ENCODE measurements around the gene KLF7.

Gene KLF7

GRCh38 chr2:207067473-207067872, 98.3 kb downstream of the KLF7 start:
- Mint-ChIP-seq H3K36me3 (ENCODE audit: low read depth) (no peaks in the 10 kb centered on the region), H3K27me3 (no peaks in the 10 kb centered on the region), H3K4me1 (ENCODE audit: low read depth) (peaks cover 16% of the 10 kb centered on the region), H3K9me3 (no peaks in the 10 kb centered on the region), H3K27ac (no peak overlapping the region), H3K4me3 (no peak overlapping the region)

DNA sequence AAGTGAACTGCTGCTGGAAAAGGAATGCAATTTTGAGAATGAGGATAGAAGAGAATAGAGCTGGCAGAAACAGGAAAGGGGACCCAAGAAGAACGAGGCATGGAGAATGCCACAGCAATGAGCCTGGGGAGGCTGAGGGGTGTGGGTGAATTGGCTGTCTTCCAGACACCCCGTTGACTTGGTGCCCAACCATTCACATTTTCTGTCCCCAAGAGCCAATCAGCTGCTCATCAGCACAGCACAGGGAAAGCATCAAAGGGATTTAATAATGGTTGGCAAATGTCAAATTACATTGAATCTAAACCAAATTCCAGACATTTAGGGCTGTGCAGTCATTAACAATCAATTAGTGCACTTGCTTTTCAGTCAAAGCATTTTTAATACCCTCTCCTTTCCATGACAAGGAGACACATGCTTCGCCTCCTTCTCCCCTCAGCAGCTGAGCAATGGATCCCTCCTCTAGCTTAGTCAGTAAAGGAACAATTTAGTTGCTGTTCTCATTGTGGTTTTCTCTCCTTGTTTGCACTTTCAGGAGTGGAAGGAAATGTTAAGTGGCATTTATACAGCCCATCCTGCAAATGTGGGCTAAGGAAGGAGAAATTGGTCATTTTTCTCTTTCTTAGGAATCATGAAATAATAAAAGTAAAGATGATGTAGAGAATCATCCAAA, 98.8 kb downstream of the KLF7 start:
- Mint-ChIP-seq H3K4me1 (ENCODE audit: low read depth) (peaks cover 12% of the 10 kb centered on the region), H3K36me3 (ENCODE audit: low read depth) (no peaks in the 10 kb centered on the region), H3K9me3 (no peaks in the 10 kb centered on the region), H3K27me3 (no peaks in the 10 kb centered on the region), H3K4me3 (no peak overlapping the region), H3K27ac (no peak overlapping the region)

- no peaks in the 10 kb centered on the region for H3K27me3 Mint-ChIP-seq
- no peak overlapping the region for H3K4me3 Mint-ChIP-seq
- H3K27ac Mint-ChIP-seq, result no peak overlapping the region
- H3K36me3 Mint-ChIP-seq (ENCODE audit: low read depth), result no peaks in the 10 kb centered on the region
- H3K9me3 Mint-ChIP-seq, result no peaks in the 10 kb centered on the region
- H3K4me1 Mint-ChIP-seq (ENCODE audit: low read depth), result peaks cover 12% of the 10 kb centered on the region
Measured at GRCh38 chr2:207066166-207066565, 99.6 kb downstream of the KLF7 start.

DNA sequence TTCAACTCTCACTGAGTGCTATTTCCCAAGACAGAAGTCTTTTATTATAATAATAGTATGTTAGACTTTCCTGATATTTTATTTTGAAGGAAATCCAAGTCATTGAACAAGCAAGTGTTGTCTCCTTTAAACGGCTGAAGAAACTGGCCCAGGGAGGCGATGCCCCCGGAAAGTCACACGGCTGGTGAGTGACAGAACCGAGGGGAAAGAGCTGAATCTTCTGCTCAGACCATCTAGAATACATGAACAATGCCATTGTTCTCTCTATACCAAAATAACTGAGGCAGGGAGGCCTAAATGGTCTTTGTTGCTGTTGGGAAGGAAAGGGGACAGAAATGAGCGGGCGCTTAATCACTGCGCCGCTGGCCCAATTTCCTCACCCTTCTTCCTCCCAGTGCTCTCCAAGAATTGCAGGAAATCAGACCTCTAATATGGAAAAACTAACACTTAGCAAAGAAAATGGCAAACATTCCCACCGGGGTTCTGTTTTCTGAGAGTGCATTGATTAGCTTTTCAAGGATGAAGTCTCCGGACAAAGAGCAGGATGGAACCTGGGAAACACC, 101.5 kb downstream of the KLF7 start:
- H3K9me3 Mint-ChIP-seq, result no peaks in the 10 kb centered on the region
- H3K4me1 Mint-ChIP-seq (ENCODE audit: low read depth), result peaks cover 12% of the 10 kb centered on the region
- no peaks in the 10 kb centered on the region for H3K27me3 Mint-ChIP-seq
- no peaks in the 10 kb centered on the region for H3K36me3 Mint-ChIP-seq (ENCODE audit: low read depth)
- H3K4me3 Mint-ChIP-seq, result no peak overlapping the region
- no peak overlapping the region for H3K27ac Mint-ChIP-seq

DNA sequence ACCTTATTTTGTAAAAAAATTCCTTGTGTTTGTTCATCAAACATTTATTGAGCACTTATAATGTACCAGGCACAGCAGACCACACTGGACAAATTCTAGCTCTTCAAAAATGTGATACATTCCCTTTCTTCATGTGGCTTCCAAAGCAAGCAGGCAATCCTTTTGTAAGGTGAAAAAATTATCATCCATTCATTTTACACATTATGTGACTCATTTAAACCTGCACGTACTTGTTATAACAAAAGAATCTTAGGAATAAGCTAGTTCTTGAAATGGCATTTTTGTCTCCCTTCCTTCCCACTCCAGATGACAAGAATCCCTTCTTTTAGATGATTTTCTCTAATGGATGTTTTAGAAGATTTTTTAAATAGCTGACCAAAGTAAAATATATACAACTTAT, 104.6 kb downstream of the KLF7 start:
- Mint-ChIP-seq H3K36me3 (ENCODE audit: low read depth) (no peaks in the 10 kb centered on the region), H3K9me3 (no peaks in the 10 kb centered on the region), H3K4me1 (ENCODE audit: low read depth) (no peaks in the 10 kb centered on the region), H3K27ac (no peak overlapping the region), H3K27me3 (peaks cover 4% of the 10 kb centered on the region), H3K4me3 (no peak overlapping the region)

DNA sequence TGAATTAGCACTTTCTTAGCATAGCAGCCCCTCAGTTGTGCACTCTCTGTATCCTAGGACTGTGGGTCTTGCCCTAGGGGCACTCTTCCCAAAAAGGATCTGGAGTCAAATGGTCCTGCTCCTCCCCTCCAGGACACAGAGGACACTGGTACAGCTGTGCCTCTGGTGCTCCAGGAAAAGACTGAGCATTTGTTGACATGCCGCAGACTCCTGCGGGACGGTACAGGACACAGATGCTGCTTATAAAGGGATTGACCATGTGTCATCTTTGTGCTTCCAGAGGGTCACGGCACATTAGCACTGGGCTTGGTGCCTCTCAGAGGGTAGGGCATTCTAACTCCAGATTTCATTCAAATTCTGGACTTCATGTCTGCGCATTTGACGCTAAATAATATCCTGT, 110.5 kb downstream of the KLF7 start:
- Mint-ChIP-seq H3K36me3 (ENCODE audit: low read depth) (no peaks in the 10 kb centered on the region), H3K9me3 (no peaks in the 10 kb centered on the region), H3K27me3 (peaks cover 4% of the 10 kb centered on the region), H3K27ac (no peak overlapping the region), H3K4me3 (no peak overlapping the region), H3K4me1 (ENCODE audit: low read depth) (no peaks in the 10 kb centered on the region)

DNA sequence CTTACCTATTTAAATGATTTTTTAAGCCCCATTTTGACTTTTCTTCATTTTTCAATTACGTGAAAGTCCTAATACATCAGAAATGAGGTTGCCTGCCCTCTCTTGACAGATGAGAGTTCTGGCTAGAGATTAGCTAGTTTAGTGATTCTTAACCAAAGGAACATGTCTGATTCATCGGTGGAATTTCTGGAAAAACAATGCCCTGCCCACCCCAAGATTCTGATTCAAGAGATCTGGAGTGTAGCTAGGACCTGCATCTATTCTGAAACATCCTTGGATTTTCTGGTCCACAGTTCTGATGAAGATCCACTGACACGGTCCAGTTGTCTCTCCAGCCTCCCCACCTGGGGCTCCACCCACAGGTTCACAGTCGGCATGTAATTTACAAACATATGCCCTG, 111.2 kb downstream of the KLF7 start:
- H3K27me3 Mint-ChIP-seq, result peaks cover 4% of the 10 kb centered on the region
- H3K36me3 Mint-ChIP-seq (ENCODE audit: low read depth), result no peaks in the 10 kb centered on the region
- H3K9me3 Mint-ChIP-seq, result no peaks in the 10 kb centered on the region
- H3K4me3 Mint-ChIP-seq, result no peak overlapping the region
- no peaks in the 10 kb centered on the region for H3K4me1 Mint-ChIP-seq (ENCODE audit: low read depth)
- H3K27ac Mint-ChIP-seq, result no peak overlapping the region

GRCh38 chr2:207051385-207051965, 114.3 kb downstream of the KLF7 start:
- H3K36me3 Mint-ChIP-seq (ENCODE audit: low read depth), result no peaks in the 10 kb centered on the region
- no peak overlapping the region for H3K27ac Mint-ChIP-seq
- H3K4me1 Mint-ChIP-seq (ENCODE audit: low read depth), result peaks cover 10% of the 10 kb centered on the region
- no peaks in the 10 kb centered on the region for H3K9me3 Mint-ChIP-seq
- H3K27me3 Mint-ChIP-seq, result no peaks in the 10 kb centered on the region
- H3K4me3 Mint-ChIP-seq, result no peak overlapping the region

- no peaks in the 10 kb centered on the region for H3K27me3 Mint-ChIP-seq
- H3K9me3 Mint-ChIP-seq, result no peaks in the 10 kb centered on the region
- peaks cover 19% of the 10 kb centered on the region for H3K4me1 Mint-ChIP-seq (ENCODE audit: low read depth)
- H3K4me3 Mint-ChIP-seq, result no peak overlapping the region
- no peak overlapping the region for H3K27ac Mint-ChIP-seq
- H3K36me3 Mint-ChIP-seq (ENCODE audit: low read depth), result no peaks in the 10 kb centered on the region
Measured at GRCh38 chr2:207049122-207049521, 116.6 kb downstream of the KLF7 start.

- H3K27ac Mint-ChIP-seq, result no peak overlapping the region
- H3K36me3 Mint-ChIP-seq (ENCODE audit: low read depth), result no peaks in the 10 kb centered on the region
- no peaks in the 10 kb centered on the region for H3K27me3 Mint-ChIP-seq
- H3K4me1 Mint-ChIP-seq (ENCODE audit: low read depth), result peaks cover 19% of the 10 kb centered on the region
- H3K4me3 Mint-ChIP-seq, result no peak overlapping the region
- H3K9me3 Mint-ChIP-seq, result no peaks in the 10 kb centered on the region
Measured at GRCh38 chr2:207048416-207048815, 117.3 kb downstream of the KLF7 start.

- Mint-ChIP-seq H3K36me3 (ENCODE audit: low read depth) (no peaks in the 10 kb centered on the region), H3K9me3 (no peaks in the 10 kb centered on the region), H3K27me3 (peaks cover 9% of the 10 kb centered on the region), H3K4me3 (peak overlapping the region; percentile 9), H3K27ac (peak overlapping the region; percentile 64), H3K4me1 (ENCODE audit: low read depth) (peaks cover 19% of the 10 kb centered on the region)
Measured at GRCh38 chr2:207046724-207047123, 119.0 kb downstream of the KLF7 start.

- H3K27ac Mint-ChIP-seq, result no peak overlapping the region
- no peak overlapping the region for H3K4me3 Mint-ChIP-seq
Measured at GRCh38 chr2:207045531-207045930, 120.2 kb downstream of the KLF7 start.

GRCh38 chr2:207044379-207045362, 121.1 kb downstream of the KLF7 start:
- Mint-ChIP-seq H3K9me3 (no peaks in the 10 kb centered on the region), H3K27ac (peak overlapping the region; percentile 26), H3K4me3 (no peak overlapping the region), H3K36me3 (ENCODE audit: low read depth) (no peaks in the 10 kb centered on the region), H3K27me3 (peaks cover 15% of the 10 kb centered on the region), H3K4me1 (ENCODE audit: low read depth) (peaks cover 19% of the 10 kb centered on the region)

More at GRCh38 chr2:207045531-207045930, 120.2 kb downstream of the KLF7 start:
- Mint-ChIP-seq H3K4me1 (ENCODE audit: low read depth) (peaks cover 19% of the 10 kb centered on the region), H3K9me3 (no peaks in the 10 kb centered on the region), H3K36me3 (ENCODE audit: low read depth) (no peaks in the 10 kb centered on the region), H3K27me3 (peaks cover 15% of the 10 kb centered on the region)

GRCh38 chr2:207042841-207043240, 122.9 kb downstream of the KLF7 start:
- no peak overlapping the region for H3K4me3 Mint-ChIP-seq
- H3K4me1 Mint-ChIP-seq (ENCODE audit: low read depth), result peaks cover 19% of the 10 kb centered on the region
- no peaks in the 10 kb centered on the region for H3K36me3 Mint-ChIP-seq (ENCODE audit: low read depth)
- no peak overlapping the region for H3K27ac Mint-ChIP-seq
- H3K27me3 Mint-ChIP-seq, result peaks cover 15% of the 10 kb centered on the region
- no peaks in the 10 kb centered on the region for H3K9me3 Mint-ChIP-seq
